DMS153 (cell line): ENCODE data around the gene EIPR1.

ENCODE experiments used
- DNase-seq: peaks from one replicate; lab custom pipeline; 2025; lab: John Stamatoyannopoulos, UW

Gene EIPR1

GRCh38 chr2:3267869-3268704 is 109.5 kb downstream of the EIPR1 start:
- DNase-seq, result no peak

GRCh38 chr2:3266925-3267867 is 110.4 kb downstream of the EIPR1 start:
- no peak for DNase-seq

- no peak for DNase-seq
Observed at GRCh38 chr2:3265981-3266924, 111.4 kb downstream of the EIPR1 start.

GRCh38 chr2:3265471-3265870 is 112.1 kb downstream of the EIPR1 start:
- no peak for DNase-seq

- DNase-seq, result no peak
Observed at GRCh38 chr2:3264010-3264744, 113.4 kb downstream of the EIPR1 start.

GRCh38 chr2:3263487-3263886 is 114.1 kb downstream of the EIPR1 start:
- DNase-seq, result no peak

GRCh38 chr2:3262437-3263388 is 114.9 kb downstream of the EIPR1 start:
- DNase-seq, result no peak

GRCh38 chr2:3261511-3261910 is 116.1 kb downstream of the EIPR1 start:
- no peak for DNase-seq

GRCh38 chr2:3260959-3261358 is 116.7 kb downstream of the EIPR1 start:
- DNase-seq, result no peak

- no peak for DNase-seq
Observed at GRCh38 chr2:3257826-3258225, 119.8 kb downstream of the EIPR1 start.

GRCh38 chr2:3257166-3257565 is 120.5 kb downstream of the EIPR1 start:
- DNase-seq, result no peak

- DNase-seq, result no peak
Observed at GRCh38 chr2:3256605-3257004, 121.0 kb downstream of the EIPR1 start.

- DNase-seq, result no peak
Observed at GRCh38 chr2:3256157-3256556, 121.5 kb downstream of the EIPR1 start.

GRCh38 chr2:3254442-3254941 is 123.1 kb downstream of the EIPR1 start:
- DNase-seq, result no peak

GRCh38 chr2:3253913-3254441 is 123.6 kb downstream of the EIPR1 start:
- DNase-seq, result no peak

- DNase-seq, result no peak
Observed at GRCh38 chr2:3251946-3252345, 125.7 kb downstream of the EIPR1 start.

- DNase-seq, result no peak
Observed at GRCh38 chr2:3249476-3249962, 128.1 kb downstream of the EIPR1 start.

GRCh38 chr2:3248754-3249475 is 128.7 kb downstream of the EIPR1 start:
- DNase-seq, result no peak
